A549 treated with RU486 at 1 μM for 4 hours (cell line): ENCODE results near the gene SHLD2. TPM values are rescaled to one million over a fixed set of nuclear protein-coding genes. Genes with fewer than 3 reads are reported as not detected.

Experiments
- total RNA-seq: library from RNA; stranded (reverse); fragments of 200-300 nt; extraction: Qiagen RNA extraction; gene quantifications from 5 replicates; pipeline ENCODE4 v1.2.3, GENCODE V29; 2022; ENCODE audit warnings: low read depth

The SHLD2 gene
- 12.6 to 27.7 TPM (median 24.5 TPM) in 5 replicates for total RNA-seq

GRCh38 chr10:87094373-87095235, at the start of gene SHLD2, which contains the start of gene GLUD1:
Gene SHLD2 (plus strand): TSS chr10:87095206. CDS start chr10:87151355, 56,149 bp downstream.
Gene GLUD1 (minus strand): TSS chr10:87094843. CDS start chr10:87094769, 74 bp downstream.

GRCh38 chr10:87225148-87225547, 130.1 kb downstream of the SHLD2 start, which contains the start of gene NUTM2A:
Gene NUTM2A (plus strand): TSS chr10:87225448. CDS start chr10:87225831, 383 bp downstream.

Other genes starting within 250 kb of the SHLD2 start
- 0.79 to 1.2 TPM (median 1.00 TPM) in 5 replicates for gene MMRN2, start 137.6 kb upstream of the SHLD2 start, total RNA-seq
- 9.3 to 15.3 TPM (median 13.4 TPM) in 5 replicates for gene SNCG, start 136.6 kb upstream of the SHLD2 start, total RNA-seq
- gene ADIRF, start 126.7 kb upstream of the SHLD2 start, total RNA-seq = 0.21 TPM in 1 of 5 replicates, not detected in the others
- gene FAM25A, start 74.9 kb upstream of the SHLD2 start, total RNA-seq = not detected in 5 replicates
- gene GLUD1, start 363 bp upstream of the SHLD2 start, total RNA-seq = 78.8 to 101 TPM (median 96.9 TPM) in 5 replicates
- gene NUTM2A, start 130.2 kb downstream of the SHLD2 start, total RNA-seq = 0.09 to 0.10 TPM in 2 of 5 replicates, not detected in the others